Suppressor macrophage treated with lipopolysaccharide for 4 hours (primary cell): ENCODE measurements around the gene MYO19.

Experiments
- DNase-seq: peaks from one replicate; pipeline ENCODE4 v3.0.0-alpha.2; 2020

MYO19 gene, protein sequence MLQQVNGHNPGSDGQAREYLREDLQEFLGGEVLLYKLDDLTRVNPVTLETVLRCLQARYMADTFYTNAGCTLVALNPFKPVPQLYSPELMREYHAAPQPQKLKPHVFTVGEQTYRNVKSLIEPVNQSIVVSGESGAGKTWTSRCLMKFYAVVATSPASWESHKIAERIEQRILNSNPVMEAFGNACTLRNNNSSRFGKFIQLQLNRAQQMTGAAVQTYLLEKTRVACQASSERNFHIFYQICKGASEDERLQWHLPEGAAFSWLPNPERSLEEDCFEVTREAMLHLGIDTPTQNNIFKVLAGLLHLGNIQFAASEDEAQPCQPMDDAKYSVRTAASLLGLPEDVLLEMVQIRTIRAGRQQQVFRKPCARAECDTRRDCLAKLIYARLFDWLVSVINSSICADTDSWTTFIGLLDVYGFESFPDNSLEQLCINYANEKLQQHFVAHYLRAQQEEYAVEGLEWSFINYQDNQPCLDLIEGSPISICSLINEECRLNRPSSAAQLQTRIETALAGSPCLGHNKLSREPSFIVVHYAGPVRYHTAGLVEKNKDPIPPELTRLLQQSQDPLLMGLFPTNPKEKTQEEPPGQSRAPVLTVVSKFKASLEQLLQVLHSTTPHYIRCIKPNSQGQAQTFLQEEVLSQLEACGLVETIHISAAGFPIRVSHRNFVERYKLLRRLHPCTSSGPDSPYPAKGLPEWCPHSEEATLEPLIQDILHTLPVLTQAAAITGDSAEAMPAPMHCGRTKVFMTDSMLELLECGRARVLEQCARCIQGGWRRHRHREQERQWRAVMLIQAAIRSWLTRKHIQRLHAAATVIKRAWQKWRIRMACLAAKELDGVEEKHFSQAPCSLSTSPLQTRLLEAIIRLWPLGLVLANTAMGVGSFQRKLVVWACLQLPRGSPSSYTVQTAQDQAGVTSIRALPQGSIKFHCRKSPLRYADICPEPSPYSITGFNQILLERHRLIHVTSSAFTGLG

DNA sequence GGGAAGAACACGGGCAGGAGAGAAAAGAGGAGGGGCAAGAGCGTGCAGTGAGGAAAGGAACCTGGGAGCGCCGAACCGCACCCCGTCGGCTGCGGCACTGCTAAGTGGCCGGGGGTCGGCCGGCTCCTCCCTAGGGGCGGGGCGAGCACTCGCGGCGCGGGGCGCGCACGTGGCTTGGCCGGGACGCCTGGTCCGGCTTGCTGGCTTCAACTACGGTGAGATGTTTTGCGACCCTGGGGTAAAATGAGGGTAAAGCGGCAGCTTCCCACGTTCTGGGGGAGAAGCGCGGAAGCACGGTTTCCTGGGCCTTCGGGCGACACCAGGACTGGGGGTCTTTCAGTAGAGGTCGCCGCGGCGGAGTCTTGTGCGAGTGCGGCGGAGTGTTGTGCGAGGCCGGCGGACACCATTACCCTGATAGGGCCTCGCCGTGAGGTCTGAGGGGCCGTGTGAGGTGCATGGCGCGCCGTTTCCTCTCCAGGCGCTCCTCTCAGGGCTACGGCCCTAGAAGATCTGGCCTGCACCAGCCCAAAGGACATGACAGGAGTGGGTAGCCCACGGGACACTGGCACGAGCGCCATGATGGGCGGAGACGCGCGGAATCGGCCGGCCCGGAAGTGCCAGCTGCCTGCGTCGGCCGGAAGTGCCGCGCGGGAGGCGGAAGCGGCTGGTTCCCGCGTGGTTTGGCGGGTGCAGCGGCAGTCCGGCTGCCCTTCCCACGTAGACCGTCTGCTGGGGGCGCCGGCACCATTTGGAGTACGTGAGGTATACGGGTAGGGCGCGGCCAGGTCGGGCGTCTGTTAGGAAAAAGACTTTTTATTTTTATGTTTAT lies at the start of gene MYO19, which contains the start of gene PIGW:
Gene MYO19 (minus strand): TSS at position 29 of the 829 bp plus-strand sequence. CDS start 2,330 bp downstream, outside the sequence.
Gene PIGW (plus strand): TSS at position 148 of the 829 bp plus-strand sequence. CDS start 2,115 bp downstream, outside the sequence.
- peak; percentile 96 for DNase-seq

DNA sequence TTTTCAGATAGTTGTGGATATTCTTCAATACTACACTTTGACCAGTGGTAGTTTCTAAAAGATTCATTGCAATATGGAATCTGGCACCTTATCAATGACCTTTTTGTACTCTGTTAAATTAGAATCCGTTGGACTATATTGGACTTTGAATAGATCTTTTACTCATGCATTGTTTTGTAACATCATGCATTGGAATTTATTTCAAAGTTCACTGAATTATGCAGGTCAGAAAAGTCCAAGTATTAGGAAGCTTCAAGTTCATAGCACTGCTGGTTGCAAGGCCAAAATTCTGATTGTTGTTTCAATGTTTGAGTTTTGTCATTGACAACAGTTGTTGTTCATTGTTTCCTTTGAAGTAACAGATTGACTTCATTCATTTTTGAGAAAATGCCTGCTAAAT lies 49.1 kb upstream of the MYO19 start:
- DNase-seq, result no peak

DNA sequence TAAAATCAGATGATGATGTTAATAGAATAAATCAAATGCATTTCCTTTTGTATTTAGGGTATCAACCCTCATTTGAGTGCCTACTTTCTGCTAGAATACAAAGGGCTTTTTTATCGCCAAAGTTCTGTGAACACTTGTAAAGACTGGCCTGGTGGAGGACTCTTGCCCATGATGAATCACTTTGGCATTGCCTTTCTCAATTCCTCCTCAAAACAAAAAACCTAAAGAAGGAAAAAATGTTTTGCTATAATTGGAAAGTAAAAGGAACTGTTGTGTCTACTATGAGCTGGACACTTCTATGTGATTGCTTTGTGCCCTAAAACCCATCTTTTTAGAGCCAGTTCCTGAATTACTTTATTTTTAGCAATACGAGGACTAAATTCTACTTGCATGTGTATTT lies 44.0 kb upstream of the MYO19 start:
- DNase-seq, result no peak

DNA sequence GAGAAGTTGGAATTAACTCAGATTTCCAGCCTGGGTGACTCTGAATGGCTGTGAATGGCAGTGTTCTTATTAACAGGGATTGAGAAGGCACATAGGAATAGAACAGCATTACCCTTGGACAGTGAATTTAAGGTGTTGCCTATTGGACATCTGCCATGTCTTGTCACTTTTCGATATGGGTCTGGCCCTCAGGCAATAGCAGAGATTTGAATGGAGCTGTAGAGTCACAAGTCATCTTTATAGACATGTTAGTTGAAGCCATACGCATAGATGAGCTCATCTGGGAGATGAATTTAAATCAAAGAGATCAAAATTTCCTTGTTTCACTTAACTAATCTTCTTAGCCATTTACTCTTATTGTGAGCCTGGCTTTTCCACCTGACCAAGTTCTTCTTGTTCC lies 42.1 kb upstream of the MYO19 start:
- no peak for DNase-seq

DNA sequence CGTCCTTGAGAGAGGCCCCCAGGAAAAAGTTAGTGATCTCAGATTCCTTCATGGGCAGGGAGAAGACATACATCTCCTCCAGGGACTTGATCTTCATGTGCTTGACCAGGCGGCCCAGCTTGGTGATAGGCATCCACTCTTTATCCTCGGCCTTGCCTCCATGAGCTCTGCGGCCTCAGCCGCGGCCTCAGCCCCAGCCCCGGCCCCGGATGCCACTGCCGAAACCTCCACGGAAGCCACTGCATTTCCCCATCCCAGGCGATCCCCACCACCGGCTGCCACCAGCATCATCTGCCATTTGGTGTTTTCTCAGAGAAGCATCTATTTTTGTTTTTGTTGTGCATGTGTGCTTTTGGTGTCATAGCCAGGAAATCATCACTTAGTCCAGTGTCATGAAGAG lies 40.4 kb upstream of the MYO19 start:
- no peak for DNase-seq

DNA sequence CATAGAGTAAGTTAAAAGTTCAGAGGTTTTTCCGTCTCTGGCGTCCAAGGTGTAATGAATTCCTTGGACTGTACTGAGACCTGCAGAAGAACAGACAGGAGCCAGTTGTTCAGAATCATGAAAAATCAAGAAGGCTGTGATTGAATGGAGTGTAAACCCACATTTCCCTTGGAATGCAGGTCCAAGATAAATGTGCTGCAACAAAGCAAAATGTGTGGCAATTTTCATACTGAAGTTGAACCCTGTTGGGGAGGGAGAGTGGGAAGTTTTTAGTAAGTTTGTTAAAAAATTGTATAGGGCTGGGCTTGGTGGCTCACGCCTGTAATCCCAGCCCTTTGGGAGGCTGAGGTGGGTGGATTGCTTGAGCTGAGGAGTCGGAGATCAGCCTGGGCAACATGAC lies 31.4 kb upstream of the MYO19 start:
- DNase-seq, result no peak

DNA sequence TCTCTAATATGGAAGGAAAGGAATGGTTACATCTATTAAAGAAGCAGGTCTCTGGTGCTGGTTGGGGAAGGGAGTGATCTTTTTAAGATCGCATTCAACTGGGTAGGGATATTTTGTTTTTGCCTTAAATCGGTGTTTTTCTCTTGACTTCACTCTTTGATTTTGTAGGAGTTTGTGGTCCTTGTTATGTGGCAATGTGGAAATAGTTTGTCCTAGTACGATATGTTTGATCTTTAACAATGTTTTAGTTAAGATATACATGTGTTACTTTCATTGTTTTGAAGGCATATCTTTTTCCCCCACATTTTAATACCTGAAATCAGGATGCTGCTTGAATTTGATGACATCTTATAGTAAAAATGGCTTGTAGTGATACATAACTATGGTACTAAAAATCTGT lies 18.8 kb upstream of the MYO19 start:
- DNase-seq, result no peak

DNA sequence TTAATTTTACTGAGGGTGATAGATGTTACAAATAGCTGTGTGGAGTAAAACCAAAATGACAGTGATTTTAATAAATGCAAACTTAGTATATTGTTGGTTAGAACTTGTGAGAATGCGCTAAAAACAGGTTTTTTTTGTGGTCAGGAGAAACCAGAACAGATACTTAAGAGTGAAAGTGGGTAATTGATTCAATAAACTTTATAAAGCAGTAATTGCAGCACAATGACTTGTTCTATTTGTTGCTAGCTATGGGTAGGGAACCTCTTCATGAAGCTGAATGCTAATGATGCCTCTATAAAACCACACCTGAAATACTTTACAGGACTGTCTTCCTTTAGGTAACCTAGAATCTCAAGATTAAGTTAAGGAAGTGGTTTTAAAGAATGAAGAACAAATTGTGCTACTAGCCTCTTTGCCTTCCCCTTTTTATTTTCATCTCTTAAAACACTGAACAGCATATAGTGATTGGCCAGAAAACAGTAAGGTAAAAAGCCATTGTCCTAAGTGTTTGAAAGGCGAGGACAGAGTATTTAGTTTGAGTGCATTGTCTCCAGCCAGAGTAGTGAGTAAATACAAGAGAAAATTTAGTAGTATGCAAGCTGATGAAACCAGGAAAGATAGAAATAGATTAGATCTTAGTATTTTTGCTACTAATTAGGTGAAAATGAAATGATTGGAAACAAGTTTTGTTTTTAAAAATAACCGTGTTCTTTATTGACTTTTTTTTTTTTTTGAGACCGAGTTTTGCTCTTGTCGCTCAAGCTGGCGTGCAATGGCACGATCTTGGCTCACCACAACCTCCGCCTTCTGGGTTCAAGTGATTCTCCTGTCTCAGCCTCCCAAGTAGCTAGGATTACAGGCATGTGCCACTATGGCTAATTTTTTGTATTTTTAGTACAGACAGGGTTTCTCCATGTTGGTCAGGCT lies 16.1 kb upstream of the MYO19 start:
- peak; percentile 16 for DNase-seq

DNA sequence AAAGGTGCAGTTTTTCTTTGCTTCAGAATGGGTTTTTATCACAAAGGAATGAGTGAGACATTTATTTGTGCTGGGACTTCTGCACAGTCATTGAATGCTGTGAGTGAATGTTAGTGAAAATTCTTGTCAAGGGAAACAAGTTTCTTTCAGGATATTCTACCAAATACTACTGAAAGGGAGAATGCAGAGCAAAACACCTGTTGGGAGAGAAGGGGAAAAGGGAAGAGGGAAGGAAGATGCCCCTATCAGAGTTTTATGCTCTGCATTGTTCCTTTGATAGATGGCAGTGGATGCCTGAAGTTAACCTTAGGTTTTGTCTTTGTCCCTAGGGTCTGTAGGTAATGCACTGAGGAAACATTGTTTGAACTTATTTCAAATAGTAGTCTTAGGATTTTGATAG lies 13.1 kb upstream of the MYO19 start:
- DNase-seq, result no peak

DNA sequence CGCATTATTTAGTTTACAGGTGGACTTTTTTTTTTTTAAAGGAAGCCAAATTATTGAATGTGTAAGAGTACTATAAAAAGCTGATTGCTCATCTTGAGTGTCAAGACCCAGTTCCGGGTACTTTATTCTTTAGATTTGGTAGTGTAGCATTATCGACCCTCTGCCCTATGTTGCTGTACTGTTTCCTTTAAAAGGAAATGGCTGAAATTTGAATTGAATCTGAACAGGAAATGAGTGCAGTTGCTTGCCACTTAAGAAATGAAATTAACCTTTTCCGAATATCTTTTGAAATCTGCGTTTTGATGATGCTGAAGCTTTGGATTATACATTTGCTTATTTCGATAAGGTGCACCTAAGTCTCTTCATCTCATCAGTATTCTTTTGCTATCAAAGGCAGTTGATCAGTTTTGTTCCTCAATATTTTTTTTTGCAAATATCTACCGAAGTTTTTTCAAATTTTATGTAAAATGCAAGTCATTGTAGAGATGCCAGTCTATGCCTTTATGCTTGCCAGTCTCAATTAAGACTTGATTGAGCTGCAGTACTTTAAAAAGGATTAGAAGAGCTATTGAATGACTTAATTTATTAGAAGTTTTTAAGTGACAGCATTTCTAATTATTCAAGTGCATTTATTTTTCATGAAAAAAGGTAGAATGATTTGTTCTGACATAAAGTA lies 11.9 kb upstream of the MYO19 start:
- peak; percentile 23 for DNase-seq

DNA sequence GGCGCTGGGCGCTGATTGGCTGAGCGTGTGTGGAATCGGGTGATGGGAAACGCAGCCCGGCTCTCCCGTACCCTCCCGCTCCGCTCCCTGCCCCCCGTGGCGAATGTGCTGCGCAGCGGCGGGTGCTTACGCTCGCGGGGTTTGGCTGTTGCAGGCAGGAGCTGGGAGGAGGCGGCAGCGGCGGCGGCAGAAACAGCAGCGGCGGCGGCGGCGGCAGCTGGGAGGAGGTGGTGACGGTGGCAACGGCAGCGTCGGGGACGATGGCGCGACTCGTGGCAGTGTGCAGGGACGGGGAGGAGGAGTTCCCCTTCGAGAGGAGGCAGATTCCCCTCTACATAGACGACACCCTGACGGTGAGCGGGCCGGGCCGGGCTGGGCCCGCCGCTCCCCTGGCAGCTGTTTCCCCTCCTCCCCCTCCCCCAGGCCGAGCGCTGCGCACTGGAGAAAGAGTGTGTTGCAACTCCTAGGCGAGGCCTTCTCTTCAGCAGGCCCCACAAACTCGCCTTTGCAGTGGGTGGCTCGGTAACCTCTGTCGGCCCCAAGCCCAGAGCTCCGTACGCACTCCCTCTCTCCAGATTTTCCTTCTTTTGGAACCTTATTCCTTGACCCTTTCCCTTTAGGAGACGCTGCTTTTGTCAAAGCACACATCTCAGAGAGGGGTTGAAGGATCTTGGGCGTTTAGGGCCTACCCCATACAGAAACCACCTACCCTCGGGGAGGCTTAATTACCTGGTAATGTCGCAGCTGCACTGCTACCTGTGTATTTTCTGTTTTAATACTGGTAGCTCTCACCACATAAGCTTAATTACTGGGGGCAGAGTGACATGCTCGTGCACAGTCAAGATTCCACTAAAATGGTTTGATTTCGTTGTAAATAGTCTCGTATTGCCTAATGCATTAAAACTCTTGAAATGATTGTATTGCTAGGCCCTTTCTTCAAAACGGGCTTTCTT lies 11.1 kb upstream of the MYO19 start:
- DNase-seq, result peak; percentile 97

DNA sequence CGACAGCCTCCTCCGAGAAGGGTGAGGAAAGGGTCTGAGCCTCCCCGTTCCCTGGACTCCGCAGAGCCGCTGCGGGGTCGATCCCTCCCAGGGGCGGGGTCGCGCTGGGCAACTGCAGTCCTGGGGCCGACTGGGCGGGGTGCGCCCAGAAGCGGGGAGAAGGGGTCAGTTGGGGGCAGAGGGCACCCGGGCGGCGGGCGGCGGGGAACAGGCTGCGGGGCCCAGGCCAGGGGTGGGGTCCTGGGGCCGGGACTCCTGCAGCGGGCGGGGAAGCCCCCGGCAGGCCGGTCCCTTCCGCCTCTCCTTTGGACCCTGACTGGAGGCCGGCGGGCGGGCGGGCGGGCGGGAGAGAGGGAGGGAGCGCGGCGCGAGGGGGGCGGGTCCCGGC lies 10.4 kb upstream of the MYO19 start:
- no peak for DNase-seq

DNA sequence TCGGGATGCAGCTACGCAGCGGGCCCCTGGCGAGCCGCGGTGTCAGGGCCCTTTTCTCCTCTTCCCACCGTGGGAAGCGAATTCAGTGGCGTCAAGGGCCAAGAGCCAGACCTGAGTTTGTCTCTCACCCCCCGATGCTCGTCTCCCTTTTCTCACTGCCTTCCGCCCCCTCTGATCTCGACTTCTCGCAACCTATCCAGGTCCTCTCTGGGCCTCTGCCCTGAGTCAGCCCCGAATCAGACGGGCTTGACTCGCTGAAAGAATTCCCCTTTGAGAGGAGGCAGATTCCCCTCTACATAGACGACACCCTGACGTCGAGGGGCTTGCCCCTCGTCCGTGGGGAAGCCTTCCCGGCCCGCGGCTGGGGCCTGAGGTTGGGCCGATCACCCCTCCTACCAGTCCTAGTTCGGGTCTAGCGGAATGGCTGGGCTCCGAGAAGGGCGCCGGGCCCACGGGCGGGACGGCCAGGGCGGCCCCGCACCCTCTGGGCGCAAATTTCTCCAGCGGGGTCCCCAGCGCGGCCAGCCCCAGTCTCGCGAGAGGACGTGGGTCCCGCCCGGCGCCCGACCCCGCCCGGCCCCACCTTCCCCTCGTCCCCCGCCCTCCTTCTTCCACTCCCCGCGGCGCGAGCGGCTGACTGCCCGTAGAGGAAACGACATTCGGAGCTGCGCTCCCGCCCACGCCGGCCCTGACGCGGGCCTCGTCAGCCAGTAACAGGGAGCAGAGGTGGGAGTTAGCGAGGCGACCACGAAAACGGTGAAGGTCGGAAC lies 9.8 kb upstream of the MYO19 start, which contains the start of gene GGNBP2:
Gene GGNBP2 (plus strand): TSS at position 613 of the 770 bp plus-strand sequence. CDS start 806 bp downstream, outside the sequence.
- DNase-seq, result peak; percentile 97

DNA sequence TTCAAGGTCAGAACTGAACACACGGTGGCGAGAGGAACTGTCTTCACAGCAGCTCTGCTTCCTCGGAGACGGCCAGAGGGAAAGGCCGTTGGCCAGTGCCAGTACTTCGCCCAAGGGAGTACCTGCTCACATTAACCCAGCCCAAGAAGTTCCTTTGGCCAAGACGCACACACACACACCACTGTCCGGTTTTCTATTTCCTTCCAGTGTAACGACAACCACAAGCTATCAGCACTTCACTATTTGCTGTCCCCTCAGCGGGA lies 9.3 kb upstream of the MYO19 start:
- peak; percentile 58 for DNase-seq

DNA sequence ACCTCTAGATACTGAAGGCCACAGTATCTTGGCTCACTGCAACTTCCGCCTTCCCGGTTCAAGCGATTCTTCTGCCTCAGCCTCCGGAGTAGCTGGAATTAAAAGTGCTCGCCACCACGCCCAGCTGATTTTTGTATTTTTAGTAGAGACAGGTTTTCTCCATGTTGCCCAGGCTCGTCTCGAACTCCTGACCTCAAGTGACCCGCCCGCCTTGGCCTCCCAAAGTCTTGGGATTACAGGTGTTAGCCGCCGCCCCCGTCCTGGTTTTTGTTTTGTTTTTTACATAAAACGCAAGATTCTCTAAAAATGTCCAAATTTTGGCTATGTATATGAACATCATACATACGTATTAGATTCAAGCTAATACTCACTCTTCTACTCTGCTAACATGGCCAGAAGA lies 8.1 kb upstream of the MYO19 start:
- DNase-seq, result no peak

DNA sequence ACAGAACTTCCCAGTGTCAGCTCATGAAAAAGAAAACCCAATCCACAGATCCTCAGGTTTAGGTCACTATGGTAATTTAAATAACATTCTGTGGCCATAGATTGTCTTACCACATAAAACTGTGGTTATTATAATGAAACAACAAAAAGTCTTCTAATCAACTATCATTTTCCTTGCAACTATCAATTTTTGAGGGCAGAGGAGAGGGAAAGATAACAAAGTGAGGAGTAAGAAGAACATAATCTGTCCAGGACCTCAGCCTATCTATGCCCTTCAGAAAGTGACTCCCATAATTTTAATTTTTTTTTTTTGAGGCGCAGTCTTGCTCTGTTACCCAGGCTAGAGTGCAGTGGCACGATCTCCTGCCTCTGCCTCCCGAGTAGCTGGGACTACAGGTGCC lies 6.0 kb upstream of the MYO19 start:
- DNase-seq, result no peak

DNA sequence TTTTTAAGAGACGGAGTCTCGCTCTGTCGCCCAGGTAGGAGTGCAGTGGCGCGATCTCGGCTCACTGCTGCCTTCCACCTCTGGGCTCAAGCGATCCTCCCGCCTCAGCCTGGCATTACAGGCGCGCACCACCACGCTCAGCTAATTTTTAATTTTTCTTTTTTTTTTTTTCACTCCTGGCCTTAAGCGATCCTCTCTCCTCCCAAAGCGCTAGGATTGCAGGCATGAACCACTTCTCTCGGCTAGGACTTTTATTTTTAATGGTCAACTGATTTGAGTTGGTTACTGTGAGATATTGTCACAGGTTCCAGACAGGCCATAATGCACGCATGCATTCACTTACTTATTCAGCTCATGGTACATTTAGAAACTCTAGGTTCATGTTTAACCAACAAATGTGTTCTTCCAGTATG lies 1.0 kb upstream of the MYO19 start:
- no peak for DNase-seq

DNA sequence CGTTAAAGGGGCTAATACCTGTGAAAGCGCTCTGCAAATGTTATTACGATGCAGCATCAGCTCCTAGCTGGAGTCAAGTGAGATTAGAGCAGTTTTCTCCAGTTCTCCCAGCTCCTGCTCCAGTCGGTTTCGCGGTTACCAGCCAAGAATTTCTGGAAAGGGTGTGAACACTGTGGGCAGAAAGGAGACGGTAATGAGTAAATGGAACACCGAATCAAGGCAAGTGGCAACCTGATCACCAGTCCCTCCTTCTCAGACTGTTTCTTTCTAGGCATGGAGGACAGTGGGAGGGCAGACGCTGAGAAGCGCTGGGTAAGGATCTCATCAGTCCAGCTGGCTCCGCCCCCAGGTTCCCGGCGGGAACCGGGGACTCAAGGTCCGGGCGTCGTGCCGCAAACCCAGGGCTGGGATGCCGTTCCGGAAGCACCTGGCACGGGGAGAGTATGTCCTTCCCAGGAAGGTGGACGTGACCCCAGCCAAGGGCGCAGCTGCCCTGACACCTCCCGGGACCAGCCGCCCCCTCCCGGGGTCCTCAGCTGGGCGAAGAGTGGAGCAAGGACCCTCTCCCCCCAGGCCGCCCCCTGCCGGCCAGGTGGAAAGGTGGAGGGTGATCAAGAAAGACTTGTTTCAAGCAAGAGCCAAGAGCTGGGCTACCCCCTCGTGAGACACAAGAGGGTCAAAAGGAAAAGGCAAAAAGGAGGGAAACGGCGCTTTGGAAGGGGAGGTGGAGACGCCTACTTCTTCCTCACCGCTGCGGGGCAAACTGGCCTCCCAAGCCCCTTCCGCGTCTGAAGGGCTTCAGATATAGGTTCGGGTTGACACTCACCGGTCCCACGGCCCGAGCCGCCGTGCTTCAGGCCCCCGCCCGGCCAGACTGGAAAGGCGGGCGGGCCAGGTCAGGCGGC lies 481 bp downstream of the MYO19 start:
- DNase-seq, result peak; percentile 35
